ENCODE results near the gene TMED9.

- no peak for TF ChIP-seq POLR2A (IDR thresholded peaks at IDR 0.05; ENCODE audit: low read length)
- no peak for TF ChIP-seq GATA1 (IDR thresholded peaks at IDR 0.05; ENCODE audit: low read depth, low read length)
Observed at GRCh38 chr5:177555665-177556064, 36.3 kb upstream of the TMED9 start.

Data from erythroblast (primary cell).